Peyer's patch (tissue), 4 donors: Measurements from ENCODE around the gene SH3GLB1.

ENCODE experiments used
- CTCF ChIP-seq, 6 experiments: fragments of 450-650 bp in 4 of 6; fragments of 200-600 bp in 2 of 6; sonication (generic) in 1 of 6; IDR thresholded peaks; one replicate each; pipeline ENCODE4 v1.5.1; 2017 to 2019; ENCODE audit warnings: antibody characterized with exemption in 6 of 6, mild to moderate bottlenecking in 3 of 6, moderate library complexity in 1 of 6
- POLR2A ChIP-seq, 2 donors: fragments of 450-650 bp; IDR thresholded peaks; one replicate each; pipeline ENCODE4 v1.5.1; 2017; ENCODE audit warnings: antibody characterized with exemption in 2 of 2, mild to moderate bottlenecking in 2 of 2, moderate library complexity in 2 of 2

GRCh38 chr1:86696522-86696921 lies 7.9 kb upstream of the SH3GLB1 start:
- TF ChIP-seq CTCF (IDR thresholded peaks at IDR 0.05) (no peak), POLR2A (IDR thresholded peaks at IDR 0.05) (no peak)
